OCI-M2 (cell line): ENCODE results near the gene ADGRG1.
"Not testable (repeated sequence)": the region's sequence is repeated elsewhere in the genome, so short reads cannot be mapped to it uniquely, and the experiment has no call there.

Source experiments
- DNase-seq: peaks from one replicate; lab custom pipeline; 2025; ENCODE audit not compliant: unreplicated experiment; lab: John Stamatoyannopoulos, UW

The ADGRG1 gene

GRCh38 chr16:57628008-57628781 lies at the start of gene ADGRG1:
Gene ADGRG1 (plus strand): TSS chr16:57628630. CDS start chr16:57650288, 21,658 bp downstream.
- DNase-seq = peak; percentile 16

GRCh38 chr16:57579361-57579665 lies 49.1 kb upstream of the ADGRG1 start:
- DNase-seq = no peak

- DNase-seq = no peak
Measured at GRCh38 chr16:57585051-57585687, 43.3 kb upstream of the ADGRG1 start.

- DNase-seq = no peak
Measured at GRCh38 chr16:57588831-57589230, 39.6 kb upstream of the ADGRG1 start.

- no peak for DNase-seq
Measured at GRCh38 chr16:57589374-57589773, 39.1 kb upstream of the ADGRG1 start.

GRCh38 chr16:57590654-57591085 lies 37.8 kb upstream of the ADGRG1 start:
- DNase-seq = no peak

GRCh38 chr16:57591086-57591869 lies 37.2 kb upstream of the ADGRG1 start:
- peak; percentile 11 for DNase-seq

GRCh38 chr16:57591870-57592485 lies 36.5 kb upstream of the ADGRG1 start:
- DNase-seq = no peak

- no peak for DNase-seq
Measured at GRCh38 chr16:57592591-57593003, 35.8 kb upstream of the ADGRG1 start.

- DNase-seq = no peak
Measured at GRCh38 chr16:57593021-57593420, 35.4 kb upstream of the ADGRG1 start.

- no peak for DNase-seq
Measured at GRCh38 chr16:57593990-57594389, 34.4 kb upstream of the ADGRG1 start.

GRCh38 chr16:57594531-57595031 lies 33.8 kb upstream of the ADGRG1 start:
- DNase-seq = no peak

- not testable (repeated sequence) for DNase-seq
Measured at GRCh38 chr16:57596234-57596633, 32.2 kb upstream of the ADGRG1 start.

GRCh38 chr16:57598437-57598836 lies 30.0 kb upstream of the ADGRG1 start:
- DNase-seq = no peak

- no peak for DNase-seq
Measured at GRCh38 chr16:57600048-57600835, 28.2 kb upstream of the ADGRG1 start.

GRCh38 chr16:57600952-57601580 lies 27.4 kb upstream of the ADGRG1 start:
- no peak for DNase-seq

GRCh38 chr16:57601801-57602478 lies 26.5 kb upstream of the ADGRG1 start:
- DNase-seq = no peak

GRCh38 chr16:57603115-57604024 lies 25.1 kb upstream of the ADGRG1 start:
- no peak for DNase-seq
